Measurements from ENCODE around the gene RGPD5. TPM values are rescaled to one million over a fixed set of nuclear protein-coding genes. Genes with fewer than 3 reads are reported as not detected.
"Not testable (repeated sequence)": the region's sequence is repeated elsewhere in the genome, so short reads cannot be mapped to it uniquely, and the experiment has no call there.

Gene RGPD5
- total RNA-seq, 1 experiment from 2014 or later = 48.3 TPM

DNA sequence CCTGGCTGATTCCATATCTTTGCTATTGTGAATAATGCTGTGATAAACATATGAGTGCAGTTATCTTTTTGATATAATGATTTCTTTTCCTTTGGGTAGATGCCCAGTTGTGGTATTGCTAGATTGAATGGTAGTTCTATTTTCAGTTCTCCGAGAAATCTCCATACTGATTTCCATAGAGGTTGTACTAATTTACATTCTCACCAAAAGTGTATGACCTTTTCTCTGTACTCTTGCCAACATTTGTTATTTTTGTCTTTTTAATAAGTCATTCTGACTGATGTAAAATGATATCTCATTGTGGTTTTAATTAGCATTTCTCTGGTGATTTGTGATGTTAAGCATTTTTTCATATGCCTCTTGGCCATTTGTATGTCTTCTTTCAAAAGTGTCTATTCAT lies 88.0 kb downstream of the RGPD5 start:
- H2BK120ac ChIP-seq (ENCODE audit: low read depth, low read length, poor library complexity, severe bottlenecking); H3K4me1 Mint-ChIP-seq: not testable (repeated sequence)

DNA sequence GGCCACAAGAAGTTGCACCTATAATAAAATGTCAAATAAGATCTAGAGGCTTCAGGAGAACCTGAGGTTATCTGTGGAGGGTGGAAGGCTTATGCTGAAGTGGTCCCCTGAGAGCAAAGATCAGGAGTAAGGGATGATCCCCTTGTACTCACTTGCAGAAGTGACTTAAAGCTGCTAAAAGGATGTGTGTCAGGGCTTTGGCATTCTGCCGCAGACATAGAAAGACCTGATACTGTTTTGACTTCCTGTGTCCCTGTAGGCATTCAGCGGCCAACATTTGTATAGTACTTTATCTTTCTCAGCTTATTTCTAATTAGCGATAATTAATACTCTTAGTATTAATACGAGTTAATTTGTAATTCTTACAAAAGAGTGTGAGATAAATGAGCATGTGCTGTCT lies 94.3 kb downstream of the RGPD5 start:
- H2BK5ac ChIP-seq (ENCODE audit: insufficient read length, low read length); H3K9me3 ChIP-seq (ENCODE audit: control insufficient read depth, low read depth, low read length); H3K27me3 Mint-ChIP-seq (ENCODE audit: low read depth); H3K27me3 ChIP-seq (ENCODE audit: insufficient read depth, low read length); H3K9ac ChIP-seq (ENCODE audit: extremely low read depth, insufficient read length, low read length); H3K79me2 ChIP-seq (ENCODE audit: insufficient read depth, low read length); DNase-seq; H3T11ph ChIP-seq (ENCODE audit: low read length); H3K18ac ChIP-seq (ENCODE audit: insufficient read length, low read depth, low read length); H3K27ac Mint-ChIP-seq; H3K4me2 ChIP-seq (ENCODE audit: insufficient read depth, insufficient read length, low read length); H3K9me3 Mint-ChIP-seq; H3K14ac ChIP-seq (ENCODE audit: insufficient read depth, low read length); H3K36me3 Mint-ChIP-seq (ENCODE audit: insufficient read depth in 1 of 3, low read depth in 3 of 3); H3K23ac ChIP-seq (ENCODE audit: insufficient read length, low read depth, low read length); H4K8ac ChIP-seq (replicated peaks; ENCODE audit: insufficient read length, low read depth, low read length); H4K91ac ChIP-seq (ENCODE audit: insufficient read length, low read depth, low read length); H3K79me1 ChIP-seq (ENCODE audit: insufficient read depth, low read depth, low read length, poor library complexity, severe bottlenecking); H2BK12ac ChIP-seq (ENCODE audit: insufficient read length, low read depth, low read length); H3K4me1 Mint-ChIP-seq; H3K56ac ChIP-seq (ENCODE audit: insufficient read length, low read depth, low read length); H3K23me2 ChIP-seq (ENCODE audit: insufficient read length, low read depth, low read length, poor library complexity, severe bottlenecking); H2AFZ ChIP-seq (ENCODE audit: low read length); H3K4me1 ChIP-seq (ENCODE audit: insufficient read depth, low read length); H2BK15ac ChIP-seq (ENCODE audit: low read depth, low read length); H2AK5ac ChIP-seq (ENCODE audit: insufficient read length, low read length); H4K20me1 ChIP-seq (ENCODE audit: control insufficient read depth, insufficient read depth, insufficient read length); H4K5ac ChIP-seq (ENCODE audit: insufficient read length, low read depth, low read length); H3K4me3 Mint-ChIP-seq; H2BK120ac ChIP-seq (ENCODE audit: low read depth, low read length, poor library complexity, severe bottlenecking); H3K4ac ChIP-seq (ENCODE audit: low read depth, low read length); H3K27ac ChIP-seq (ENCODE audit: insufficient read length, low read depth, low read length); H2BK20ac ChIP-seq (ENCODE audit: low read depth, low read length, poor library complexity, severe bottlenecking): not testable (repeated sequence)
- WGBS (ENCODE audit: extremely low coverage, insufficient read length, low lambda C conversion rate) = no CpG with 5 or more reads among the region's 4 CpGs

More for the DNA sequence above, 88.0 kb downstream of the RGPD5 start:
- H3T11ph ChIP-seq (ENCODE audit: low read length); H2AFZ ChIP-seq (ENCODE audit: low read length); DNase-seq; H2BK15ac ChIP-seq (ENCODE audit: low read depth, low read length); H3K36me3 Mint-ChIP-seq (ENCODE audit: insufficient read depth in 1 of 3, low read depth in 3 of 3); H4K91ac ChIP-seq (ENCODE audit: insufficient read length, low read depth, low read length); H3K27ac ChIP-seq (ENCODE audit: insufficient read length, low read depth, low read length); H3K79me1 ChIP-seq (ENCODE audit: insufficient read depth, low read depth, low read length, poor library complexity, severe bottlenecking); H3K56ac ChIP-seq (ENCODE audit: insufficient read length, low read depth, low read length); H2BK12ac ChIP-seq (ENCODE audit: insufficient read length, low read depth, low read length); H3K4me1 ChIP-seq (ENCODE audit: insufficient read depth, low read length); H3K27ac Mint-ChIP-seq; H3K4me2 ChIP-seq (ENCODE audit: insufficient read depth, insufficient read length, low read length); H2BK5ac ChIP-seq (ENCODE audit: insufficient read length, low read length); H3K27me3 ChIP-seq (ENCODE audit: insufficient read depth, low read length); H3K23ac ChIP-seq (ENCODE audit: insufficient read length, low read depth, low read length); H3K23me2 ChIP-seq (ENCODE audit: insufficient read length, low read depth, low read length, poor library complexity, severe bottlenecking); H3K18ac ChIP-seq (ENCODE audit: insufficient read length, low read depth, low read length); H3K9ac ChIP-seq (ENCODE audit: extremely low read depth, insufficient read length, low read length); H3K9me3 Mint-ChIP-seq; H3K4me3 Mint-ChIP-seq; H3K4ac ChIP-seq (ENCODE audit: low read depth, low read length); H2AK5ac ChIP-seq (ENCODE audit: insufficient read length, low read length); H3K79me2 ChIP-seq (ENCODE audit: insufficient read depth, low read length); H3K27me3 Mint-ChIP-seq (ENCODE audit: low read depth); H4K5ac ChIP-seq (ENCODE audit: insufficient read length, low read depth, low read length); H4K8ac ChIP-seq (replicated peaks; ENCODE audit: insufficient read length, low read depth, low read length); H4K20me1 ChIP-seq (ENCODE audit: control insufficient read depth, insufficient read depth, insufficient read length); H3K14ac ChIP-seq (ENCODE audit: insufficient read depth, low read length); H2BK20ac ChIP-seq (ENCODE audit: low read depth, low read length, poor library complexity, severe bottlenecking); H3K9me3 ChIP-seq (ENCODE audit: control insufficient read depth, low read depth, low read length): not testable (repeated sequence)
- no CpG with 5 or more reads among the region's 1 CpG for WGBS (ENCODE audit: extremely low coverage, insufficient read length, low lambda C conversion rate)
